Thoracic aorta (tissue), 2 donors: ENCODE results near the gene EDDM3A. TPM values are rescaled to one million over a fixed set of nuclear protein-coding genes. Genes with fewer than 3 reads are reported as not detected.
"Not testable (repeated sequence)": the region's sequence is repeated elsewhere in the genome, so short reads cannot be mapped to it uniquely, and the experiment has no call there.

ENCODE experiments used
- ATAC-seq: fragments of 150-250 bp; one replicate; pipeline ENCODE4 v1.8.0; 2017; ENCODE audit warnings: low read depth; ENCODE audit not compliant: insufficient number of reproducible peaks, low FRiP score
- DNase-seq: peaks from one replicate; pipeline ENCODE4 v3.0.0-alpha.2; 2020; ENCODE audit warnings: low spot score
- H3K27ac ChIP-seq, 2 donors: fragments of 200-600 bp; sonication (generic); 1 replicate in 1 of 2; 2 replicates in 1 of 2; pipeline ENCODE4 v1.5.1; 2016; ENCODE audit warnings: mild to moderate bottlenecking in 2 of 2, moderate library complexity in 2 of 2
- H3K27me3 ChIP-seq: fragments of 200-600 bp; sonication (generic); replicated peaks from 2 replicates; pipeline ENCODE4 v1.6.0; 2016; ENCODE audit warnings: mild to moderate bottlenecking; ENCODE audit not compliant: insufficient read depth
- H3K36me3 ChIP-seq: fragments of 200-600 bp; sonication (generic); one replicate; pipeline ENCODE4 v1.5.1; 2016
- H3K4me1 ChIP-seq, 2 donors: fragments of 200-600 bp; sonication (generic); 1 replicate in 1 of 2; 2 replicates in 1 of 2; pipeline versions ENCODE4 v1.5.1 to v1.6.0; 2016; ENCODE audit warnings: low read depth in 2 of 2, mild to moderate bottlenecking in 1 of 2; ENCODE audit not compliant: control insufficient read depth in 1 of 2
- H3K4me3 ChIP-seq: fragments of 200-600 bp; sonication (generic); 2 replicates; pipeline ENCODE4 v1.5.1; 2016; ENCODE audit warnings: mild to moderate bottlenecking
- H3K9me3 ChIP-seq: fragments of 200-600 bp; sonication (generic); 2 replicates; pipeline ENCODE4 v1.5.1; 2016
- CTCF ChIP-seq: fragments of 200-600 bp; sonication (generic); IDR thresholded peaks from one replicate; pipeline ENCODE4 v1.5.1; 2019; ENCODE audit warnings: antibody characterized with exemption
- total RNA-seq, 2 donors: library from RNA; depleted of rRNA; stranded (reverse); fragments of >200 nt; gene quantifications; one replicate each; pipeline versions ENCODE4 v1.1.0 to v1.2.3, GENCODE V29; 2016

EDDM3A gene
- total RNA-seq, 2 donors from 2014 or later, result not detected

- DNase-seq (no peak), ATAC-seq (no peak)
- no peak for TF ChIP-seq CTCF
- Histone ChIP-seq H3K27ac (no peak overlapping the region), H3K36me3 (no peaks in the 10 kb centered on the region), H3K9me3 (no peaks in the 10 kb centered on the region), H3K27me3 (no peaks in the 10 kb centered on the region), H3K4me1 (no peaks in the 10 kb centered on the region), H3K4me3 (no peak overlapping the region)
Measured at GRCh38 chr14:20699931-20700330, 45.8 kb upstream of the EDDM3A start.

GRCh38 chr14:20700965-20701364 is 44.7 kb upstream of the EDDM3A start:
- H3K9me3 ChIP-seq, ATAC-seq, H3K4me1 ChIP-seq, H3K27me3 ChIP-seq, H3K27ac ChIP-seq, H3K4me3 ChIP-seq, H3K36me3 ChIP-seq, DNase-seq: not testable (repeated sequence)

- TF ChIP-seq CTCF, result no peak
- H3K27me3 ChIP-seq, result no peaks in the 10 kb centered on the region
- H3K4me1 ChIP-seq, result peaks cover 10 to 15% of the 10 kb centered on the region in 2 donors
- H3K27ac ChIP-seq, result peak overlapping the region in 1 of 2 donors; percentile 51
- DNase-seq (no peak), ATAC-seq (no peak)
- no peaks in the 10 kb centered on the region for H3K9me3 ChIP-seq
- no peaks in the 10 kb centered on the region for H3K36me3 ChIP-seq
- H3K4me3 ChIP-seq, result no peak overlapping the region
Measured at GRCh38 chr14:20706657-20707355, 38.9 kb upstream of the EDDM3A start.

- TF ChIP-seq CTCF, result no peak
- Histone ChIP-seq H3K27ac (peak overlapping the region in 1 of 2 donors; percentile 51), H3K4me1 (peaks cover 10 to 15% of the 10 kb centered on the region in 2 donors), H3K27me3 (no peaks in the 10 kb centered on the region), H3K36me3 (no peaks in the 10 kb centered on the region), H3K9me3 (no peaks in the 10 kb centered on the region), H3K4me3 (peak overlapping the region; percentile 26)
- DNase-seq (no peak), ATAC-seq (peak; percentile 36)
Measured at GRCh38 chr14:20707622-20708021, 38.1 kb upstream of the EDDM3A start.

- Histone ChIP-seq H3K4me3 (no peak overlapping the region), H3K9me3 (no peaks in the 10 kb centered on the region), H3K27me3 (no peaks in the 10 kb centered on the region), H3K4me1 (peaks cover 10 to 15% of the 10 kb centered on the region in 2 donors), H3K36me3 (no peaks in the 10 kb centered on the region), H3K27ac (no peak overlapping the region)
- no peak for TF ChIP-seq CTCF
- DNase-seq (no peak), ATAC-seq (no peak)
Measured at GRCh38 chr14:20711261-20711660, 34.4 kb upstream of the EDDM3A start.

GRCh38 chr14:20711685-20712084 is 34.0 kb upstream of the EDDM3A start:
- no peak overlapping the region for H3K27ac ChIP-seq
- H3K4me1 ChIP-seq, result peaks cover 8 to 15% of the 10 kb centered on the region in 2 donors
- no peaks in the 10 kb centered on the region for H3K27me3 ChIP-seq
- ATAC-seq (no peak), DNase-seq (no peak)
- H3K9me3 ChIP-seq, result no peaks in the 10 kb centered on the region
- TF ChIP-seq CTCF, result no peak
- H3K4me3 ChIP-seq, result no peak overlapping the region
- H3K36me3 ChIP-seq, result no peaks in the 10 kb centered on the region
